K562 (cell line): ENCODE data around the gene UPK2.

Experiments used
- ELF1 ChIP-seq: fragments of 200-800 bp; sonication (Bioruptor generic); IDR thresholded peaks from 2 replicates; pipeline ENCODE4 v1.6.1; 2016; ENCODE audit warnings: missing genetic modification characterization, missing compliant biosample characterization
- ESRRB ChIP-seq: fragments of 250-450 bp; sonication (Bioruptor Pico); IDR thresholded peaks from 2 replicates; pipeline ENCODE4 v1.5.0; 2020; ENCODE audit warnings: mild to moderate bottlenecking, moderate library complexity, borderline replicate concordance
- GABPA ChIP-seq: fragments of 200-800 bp; sonication (Bioruptor generic); conservative IDR thresholded peaks from 2 replicates; pipeline ENCODE4 v1.6.1; 2016; ENCODE audit warnings: low read depth, missing genetic modification characterization, missing compliant biosample characterization
- MAX ChIP-seq: sonication (generic); formaldehyde crosslinking; IDR thresholded peaks from 2 replicates; pipeline ENCODE4 v1.9.0; 2022; ENCODE audit warnings: mild to moderate bottlenecking, missing genetic modification reagents
- NBN ChIP-seq: fragments of 450-650 bp; IDR thresholded peaks from 2 replicates; pipeline ENCODE4 v1.6.1; 2016; ENCODE audit warnings: low read depth, mild to moderate bottlenecking
- POLR2A ChIP-seq: fragments of 450-650 bp; conservative IDR thresholded peaks from 2 replicates; pipeline ENCODE4 v1.6.1; 2016
- RBM22 ChIP-seq: fragments of 200-400 bp; formaldehyde crosslinking; IDR thresholded peaks from 2 replicates; pipeline ENCODE4 v1.6.1; 2018; ENCODE audit warnings: low read length, low read depth; ENCODE audit not compliant: poor library complexity, severe bottlenecking
- TARDBP ChIP-seq: fragments of 450-650 bp; IDR thresholded peaks from 2 replicates; pipeline ENCODE4 v1.6.1; 2016

GRCh38 chr11:118953265-118953664 is 2.8 kb upstream of the UPK2 start:
- no peak for TF ChIP-seq ESRRB (CRISPR knock-in tag)
- TF ChIP-seq NBN, result no peak
- no peak for TF ChIP-seq POLR2A
- no peak for TF ChIP-seq ELF1 (tag)
- TF ChIP-seq RBM22, result no peak
- no peak for TF ChIP-seq MAX (CRISPR knock-in tag)
- no peak for TF ChIP-seq GABPA (tag)
- no peak for TF ChIP-seq TARDBP
